ENCODE results near the gene KRTAP12-3. TPM values are rescaled to one million over a fixed set of nuclear protein-coding genes. Genes with fewer than 3 reads are reported as not detected.
"Not testable (repeated sequence)": the region's sequence is repeated elsewhere in the genome, so short reads cannot be mapped to it uniquely, and the experiment has no call there.

The KRTAP12-3 gene
- total RNA-seq, 1 donor from 2014 or later: not detected

- DNase-seq (ENCODE audit: low read depth): not testable (repeated sequence)
Observed at GRCh38 chr21:44627181-44627822, 30.4 kb upstream of the KRTAP12-3 start.

- DNase-seq (ENCODE audit: low read depth): not testable (repeated sequence)
Observed at GRCh38 chr21:44627831-44628233, 29.9 kb upstream of the KRTAP12-3 start.

DNA sequence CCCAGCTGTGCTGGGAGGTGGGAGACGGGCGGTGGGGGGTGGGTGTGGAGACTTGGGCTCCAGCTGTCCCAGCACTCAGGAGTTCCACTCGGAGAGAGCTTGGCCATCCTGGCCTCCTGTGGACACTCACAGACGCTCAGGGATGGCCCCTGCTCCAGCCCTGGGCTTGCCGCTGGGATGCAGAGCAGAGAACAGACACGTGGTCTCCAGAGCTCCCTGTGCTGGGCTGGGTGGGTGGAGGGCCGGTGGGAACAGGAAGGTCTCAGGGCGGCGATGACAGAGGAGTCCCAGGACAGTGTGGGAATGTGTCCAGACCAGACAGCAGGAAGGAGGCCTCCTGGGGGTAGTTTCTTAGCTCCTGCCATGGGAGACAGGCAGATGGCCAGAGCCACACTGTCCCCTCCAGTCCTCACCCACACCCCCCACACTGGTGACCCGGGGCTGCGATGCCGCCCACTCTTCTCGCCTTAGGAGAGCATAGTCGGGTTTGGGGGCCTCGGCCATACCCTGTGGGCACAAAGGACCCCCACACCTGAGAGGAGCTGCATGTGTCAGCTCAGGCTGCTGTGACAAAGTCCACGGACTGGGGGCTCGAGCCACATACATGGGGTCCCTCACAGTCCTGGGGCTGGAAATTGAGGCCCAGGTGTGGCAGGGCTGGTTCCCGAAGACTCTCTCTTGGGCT lies 28.9 kb upstream of the KRTAP12-3 start:
- DNase-seq (ENCODE audit: low read depth): no peak

DNA sequence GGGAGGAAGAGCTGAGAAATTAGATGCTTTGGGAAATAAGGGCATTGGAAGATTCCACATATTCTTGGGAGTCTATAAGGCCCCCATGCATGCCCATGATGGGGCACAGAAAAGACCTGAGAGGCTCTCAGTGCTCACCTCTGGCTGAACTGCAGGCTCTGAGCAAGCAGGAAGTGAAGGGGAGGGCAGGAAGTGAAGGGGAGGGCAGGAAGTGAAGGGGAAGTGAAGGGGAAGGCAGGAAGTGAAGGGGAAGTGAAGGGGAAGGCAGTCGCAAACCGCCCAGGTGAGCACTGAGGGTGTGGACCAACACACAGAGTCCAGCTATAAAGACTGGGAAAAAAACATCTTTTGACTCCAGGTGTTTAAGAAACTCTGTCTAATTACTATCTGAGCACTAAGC lies 27.3 kb upstream of the KRTAP12-3 start:
- no peak for DNase-seq (ENCODE audit: low read depth)

GRCh38 chr21:44632067-44632466 lies 25.7 kb upstream of the KRTAP12-3 start:
- DNase-seq (ENCODE audit: low read depth): no peak

GRCh38 chr21:44636209-44637017 lies 21.3 kb upstream of the KRTAP12-3 start:
- no peak for DNase-seq (ENCODE audit: low read depth)

DNA sequence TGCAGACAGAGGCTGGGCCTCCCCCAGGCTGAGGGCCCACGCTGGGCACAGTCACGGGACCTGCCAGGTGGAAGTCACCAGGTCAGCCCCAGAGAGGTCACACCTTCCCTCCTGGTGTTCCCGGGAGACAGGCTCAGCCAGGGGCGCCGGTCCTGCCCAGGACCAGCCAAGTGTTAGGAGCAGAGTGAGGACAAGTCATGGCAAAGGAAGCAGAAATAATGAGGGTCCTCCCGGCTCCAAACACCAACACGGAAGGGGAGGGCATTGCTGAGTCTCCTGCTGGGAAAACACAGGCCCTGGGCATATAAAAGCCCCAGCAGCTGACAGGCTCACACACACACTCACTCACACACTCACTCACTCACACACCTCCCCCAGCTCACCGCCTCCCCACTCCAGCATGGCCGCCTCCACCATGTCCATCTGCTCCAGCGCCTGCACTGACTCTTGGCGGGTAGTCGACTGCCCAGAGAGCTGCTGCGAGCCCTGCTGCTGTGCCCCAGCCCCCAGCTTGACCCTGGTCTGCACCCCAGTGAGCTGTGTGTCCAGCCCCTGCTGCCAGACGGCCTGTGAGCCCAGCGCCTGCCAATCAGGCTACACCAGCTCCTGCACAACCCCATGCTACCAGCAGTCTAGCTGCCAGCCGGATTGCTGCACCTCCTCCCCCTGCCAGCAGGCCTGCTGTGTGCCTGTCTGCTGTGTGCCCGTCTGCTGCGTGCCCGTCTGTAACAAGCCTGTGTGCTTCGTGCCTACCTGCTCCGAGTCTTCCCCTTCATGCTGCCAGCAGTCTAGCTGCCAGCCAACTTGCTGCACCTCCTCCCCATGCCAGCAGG lies 20.5 kb upstream of the KRTAP12-3 start, which contains the start of gene KRTAP10-10:
KRTAP10-10 (plus strand) TSS at position 339 of the 833 bp plus-strand sequence; CDS start at position 401, 62 bp downstream.
- DNase-seq (ENCODE audit: low read depth): no peak

GRCh38 chr21:44637851-44638348 lies 19.8 kb upstream of the KRTAP12-3 start:
- not testable (repeated sequence) for DNase-seq (ENCODE audit: low read depth)

- DNase-seq (ENCODE audit: low read depth): not testable (repeated sequence)
Observed at GRCh38 chr21:44638506-44639330, 19.0 kb upstream of the KRTAP12-3 start.

- no peak for DNase-seq (ENCODE audit: low read depth)
Observed at GRCh38 chr21:44639331-44639655, 18.4 kb upstream of the KRTAP12-3 start.

DNA sequence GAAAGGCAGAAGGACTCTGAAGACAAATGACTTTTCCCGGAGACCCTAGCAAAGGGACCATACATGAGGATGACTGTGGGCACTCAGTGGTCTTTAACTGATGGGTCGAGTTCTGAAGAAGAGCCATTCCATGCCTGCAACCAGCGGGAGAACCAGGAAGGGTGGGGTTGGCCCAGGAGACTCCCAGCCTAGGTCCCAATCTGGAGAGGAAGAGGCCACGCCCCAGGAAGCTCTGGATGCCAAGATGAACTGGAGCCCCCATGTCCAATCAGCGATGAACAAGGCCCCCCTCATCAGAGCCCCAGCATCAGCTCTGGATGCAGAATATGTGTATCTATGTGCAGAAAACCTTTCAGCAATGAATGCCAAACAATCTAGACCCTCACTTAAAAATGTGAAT lies 17.0 kb upstream of the KRTAP12-3 start:
- no peak for DNase-seq (ENCODE audit: low read depth)

DNA sequence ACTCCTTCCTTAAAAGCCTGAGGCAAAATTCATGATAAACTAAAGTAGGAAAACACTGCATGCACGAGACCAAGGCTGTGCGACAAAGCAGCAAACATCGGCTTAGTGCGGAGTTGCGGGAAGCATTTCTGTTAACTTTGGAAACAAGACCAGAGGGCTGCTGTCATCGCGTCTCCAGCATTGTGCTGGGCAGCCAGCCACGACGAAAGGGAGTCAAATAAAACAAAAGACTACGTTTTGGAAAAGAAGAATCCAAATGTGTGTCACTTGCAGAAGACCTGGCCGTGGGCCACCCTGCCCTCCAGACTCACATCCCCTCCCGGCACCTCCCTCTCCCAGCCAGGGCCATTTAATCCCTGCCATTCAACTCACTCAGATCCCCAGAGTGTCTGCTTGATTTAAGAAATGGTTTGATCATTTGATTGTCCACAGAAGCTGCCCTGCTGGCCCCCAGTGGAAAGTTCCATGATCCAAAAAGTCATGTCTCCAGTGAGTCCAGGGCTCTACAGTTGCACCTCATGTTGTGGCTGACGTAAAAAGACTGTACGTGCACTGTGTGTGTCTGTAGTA lies 13.9 kb upstream of the KRTAP12-3 start:
- DNase-seq (ENCODE audit: low read depth): no peak

DNA sequence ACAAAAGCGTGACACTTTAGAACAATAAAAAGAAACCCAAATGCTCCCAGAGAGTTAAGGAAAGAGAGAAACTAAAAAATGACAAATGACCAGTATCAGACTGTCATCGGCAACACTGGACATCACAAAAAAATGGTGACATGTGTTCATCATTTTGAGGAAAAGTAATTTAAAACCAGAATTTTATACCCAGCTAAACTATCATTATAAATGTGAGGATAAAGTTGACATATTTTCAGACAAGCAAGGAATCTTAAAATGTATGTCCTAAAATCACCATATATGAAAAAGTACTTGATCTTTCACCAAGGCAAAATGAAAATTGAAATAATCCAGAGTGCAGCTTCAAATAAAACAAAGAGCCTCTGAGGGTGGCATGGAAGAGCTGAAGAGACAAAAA lies 12.9 kb upstream of the KRTAP12-3 start:
- DNase-seq (ENCODE audit: low read depth): no peak

DNA sequence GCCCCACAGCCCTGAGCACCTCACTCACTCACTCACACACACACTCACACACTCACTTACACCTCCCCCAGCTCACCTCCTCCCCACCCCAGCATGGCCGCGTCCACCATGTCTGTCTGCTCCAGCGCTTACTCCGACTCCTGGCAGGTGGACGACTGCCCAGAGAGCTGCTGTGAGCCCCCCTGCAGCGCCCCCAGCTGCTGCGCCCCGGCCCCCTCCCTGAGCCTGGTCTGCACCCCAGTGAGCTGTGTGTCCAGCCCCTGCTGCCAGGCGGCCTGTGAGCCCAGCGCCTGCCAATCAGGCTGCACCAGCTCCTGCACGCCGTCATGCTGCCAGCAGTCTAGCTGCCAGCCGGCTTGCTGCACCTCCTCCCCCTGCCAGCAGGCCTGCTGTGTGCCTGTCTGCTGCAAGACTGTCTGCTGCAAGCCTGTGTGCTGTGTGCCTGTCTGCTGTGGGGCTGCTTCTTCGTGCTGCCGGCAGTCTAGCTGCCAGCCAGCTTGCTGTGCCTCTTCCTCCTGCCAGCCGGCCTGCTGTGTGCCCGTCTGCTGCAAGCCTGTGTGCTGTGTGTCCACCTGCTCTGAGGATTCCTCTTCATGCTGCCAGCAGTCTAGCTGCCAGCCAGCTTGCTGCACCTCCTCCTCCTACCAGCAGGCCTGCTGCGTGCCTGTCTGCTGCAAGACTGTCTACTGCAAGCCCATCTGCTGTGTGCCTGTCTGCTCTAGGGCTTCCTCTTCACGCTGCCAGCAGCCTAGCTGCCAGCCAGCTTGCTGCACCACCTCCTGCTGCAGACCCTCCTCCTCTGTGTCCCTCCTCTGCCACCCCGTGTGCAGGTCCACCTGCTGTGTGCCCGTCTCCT lies 11.1 kb upstream of the KRTAP12-3 start, which contains the start of gene KRTAP10-11:
KRTAP10-11 (plus strand) TSS at position 49 of the 856 bp plus-strand sequence; CDS start at position 94, 45 bp downstream.
- not testable (repeated sequence) for DNase-seq (ENCODE audit: low read depth)

GRCh38 chr21:44647222-44647552 lies 10.5 kb upstream of the KRTAP12-3 start:
- no peak for DNase-seq (ENCODE audit: low read depth)

- DNase-seq (ENCODE audit: low read depth): no peak
Observed at GRCh38 chr21:44648557-44649311, 9.0 kb upstream of the KRTAP12-3 start.

DNA sequence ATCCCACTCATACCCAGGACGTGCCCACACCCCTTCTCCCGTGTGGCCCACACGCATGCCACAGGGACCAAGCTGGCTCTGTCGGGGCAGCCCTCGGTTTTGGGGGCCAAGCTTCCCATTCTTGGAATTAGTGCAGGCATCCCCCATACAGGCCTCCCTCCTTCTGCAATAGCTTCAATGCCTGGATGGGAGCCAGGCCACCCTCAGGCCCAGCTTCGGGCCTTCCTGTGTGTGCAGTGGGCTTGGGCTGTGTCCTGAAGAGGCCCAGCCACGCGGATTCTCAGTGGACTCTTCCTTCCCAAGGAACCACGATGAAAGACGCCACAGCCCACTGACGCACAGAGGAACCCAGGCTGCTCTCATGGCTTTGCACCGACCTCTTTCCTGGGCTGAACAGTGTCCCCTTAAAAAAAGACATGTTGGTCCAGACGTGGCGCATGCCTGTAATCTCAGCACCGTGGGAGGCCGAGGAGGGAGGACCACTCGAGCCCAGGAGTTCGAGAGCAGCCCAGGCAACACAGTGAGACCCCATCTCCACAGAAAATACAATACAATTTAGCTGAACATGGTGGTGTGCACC lies 8.1 kb upstream of the KRTAP12-3 start:
- DNase-seq (ENCODE audit: low read depth): no peak

All from renal cortical epithelial cell (primary cell).